Adrenal gland (tissue), 12 donors: Measurements from ENCODE around the gene ZNG1B. TPM values are rescaled to one million over a fixed set of nuclear protein-coding genes. Genes with fewer than 3 reads are reported as not detected.
"Not testable (repeated sequence)": the region's sequence is repeated elsewhere in the genome, so short reads cannot be mapped to it uniquely, and the experiment has no call there.

Experiments
- DNase-seq, 7 donors: peaks; one replicate each; pipeline ENCODE4 v3.0.0-alpha.2; 2019 to 2020
- H3K27ac ChIP-seq, 5 donors: fragments of 200-600 bp; sonication (generic) in 4 of 5; 1 replicate in 3 of 5; 2 replicates in 2 of 5; pipeline versions ENCODE4 v1.5.1 to v1.8.0; 2016 to 2020; ENCODE audit warnings: mild to moderate bottlenecking in 1 of 5
- H3K27me3 ChIP-seq: fragments of 200-600 bp; 2 replicates; pipeline ENCODE4 v1.8.0; 2021
- H3K36me3 ChIP-seq, 2 donors: fragments of 200-600 bp; replicated peaks in 1 of 2; 1 replicate in 1 of 2; 2 replicates in 1 of 2; pipeline versions ENCODE4 v1.5.1 to v1.8.0; 2018 to 2022
- H3K4me1 ChIP-seq, 2 donors: fragments of 200-600 bp; replicated peaks in 1 of 2; 1 replicate in 1 of 2; 2 replicates in 1 of 2; pipeline versions ENCODE4 v1.5.1 to v1.8.0; 2018 to 2021
- H3K4me3 ChIP-seq, 4 donors: fragments of 200-600 bp; sonication (generic) in 3 of 4; one replicate each; pipeline ENCODE4 v1.5.1; 2016 to 2018
- H3K9me3 ChIP-seq, 3 donors: fragments of 200-600 bp; sonication (generic) in 1 of 3; replicated peaks in 1 of 3; 1 replicate in 2 of 3; 2 replicates in 1 of 3; pipeline versions ENCODE4 v1.5.1 to v1.8.0; 2016 to 2021
- CTCF ChIP-seq, 6 experiments: fragments of 450-650 bp in 4 of 6; fragments of 200-600 bp in 2 of 6; sonication (generic) in 1 of 6; IDR thresholded peaks; 1 replicate in 5 of 6; 2 replicates in 1 of 6; pipeline versions ENCODE4 v1.5.1 to v1.8.0; 2016 to 2021; ENCODE audit warnings: antibody characterized with exemption in 6 of 6, mild to moderate bottlenecking in 2 of 6, moderate library complexity in 1 of 6
- POLR2A ChIP-seq, 2 donors: fragments of 450-650 bp; IDR thresholded peaks; one replicate each; pipeline ENCODE4 v1.6.1; 2017; ENCODE audit warnings: antibody characterized with exemption in 2 of 2, mild to moderate bottlenecking in 2 of 2, moderate library complexity in 1 of 2
- WGBS, 4 donors: extraction: QIAGEN DNeasy Blood & Tissue Kit in 2 of 4; methylation state at CpG; one replicate each; pipeline versions ENCODE4 v1.1.5 to v1.1.7; 2013 to 2017; 5-methylcytosine and 5-hydroxymethylcytosine counted together
- intact Hi-C, 2 donors: fragments of 100-400 bp; cut with DNase I; formaldehyde crosslinking; loops; one replicate each; pipeline versions ENCODE4 v1.14.1 to v1.15.0; 2022 to 2023
- polyA plus RNA-seq, 3 donors: library from polyadenylated mRNA; stranded (reverse); fragments of 200-250 nt in 2 of 3; fragments of 350-450 nt in 1 of 3; fragmentation: Illumina TruSeq in 1 of 3; extraction: RNeasy Lipid Tissue Mini Kit (QIAGEN cat#74804) in 1 of 3; gene quantifications; one replicate each; pipeline ENCODE4 v1.2.3, GENCODE V29; 2013 to 2014
- total RNA-seq, 9 donors: library from RNA; depleted of rRNA in 4 of 9; stranded (reverse); fragments of >200 nt in 4 of 9; fragments of 120-200 nt in 1 of 9; fragmentation: NEBNext Ultra II Directional in 1 of 9; extraction: Animal tissue kit (Norgen Biotek cat#: 25700) in 1 of 9; gene quantifications; one replicate each; pipeline versions ENCODE4 v1.1.0 to v1.2.4, GENCODE V29; 2013 to 2023
- donor health status: healthy with polysubstance abuse.
- donor health status: Bipolar disorder and iron deficiency.
- donor health status: DM: yes; HTN: yes; CAD: no.
- donor health status: DM: no; HTN: no; CAD: no.
- donor health status: DM: no; HTN: no; CAD: no.
- donor health status: DM: yes; HTN: yes; CAD: no.

The ZNG1B gene
- total and polyA plus RNA-seq, 12 donors = 12.4 to 85.1 (median 39.4) TPM

DNA sequence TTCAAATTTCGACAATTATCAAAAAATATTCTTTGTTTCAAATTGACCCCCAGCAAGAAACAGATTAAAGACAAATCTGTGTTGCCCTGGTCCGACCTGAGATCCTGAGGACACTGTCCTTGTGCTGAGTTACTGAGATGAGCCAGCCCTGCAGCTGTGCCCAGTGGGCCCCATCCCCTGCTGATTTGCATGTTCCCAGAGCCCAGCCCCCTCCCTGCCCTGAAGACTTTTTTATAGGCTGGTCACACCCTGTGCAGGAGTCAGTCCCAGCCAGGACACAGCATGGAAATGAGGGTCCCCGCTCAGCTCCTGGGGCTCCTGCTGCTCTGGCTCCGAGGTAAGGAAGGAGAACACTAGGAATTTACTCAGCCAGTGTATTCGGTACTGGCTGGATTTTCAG, 31.4 kb upstream of the ZNG1B start:
- 38 to 65% (median 57%) methylated on average over 2 to 5 of the region's 5 CpGs for WGBS, 4 donors
- DNase-seq = peak in 2 of 7 donors; percentile 10 to 22
- Histone ChIP-seq H3K36me3 (no peaks in the 10 kb centered on the region), H3K4me3 (no peak overlapping the region), H3K4me1 (no peaks in the 10 kb centered on the region), H3K9me3 (no peaks in the 10 kb centered on the region), H3K27me3 (no peaks in the 10 kb centered on the region), H3K27ac (no peak overlapping the region)
- intact Hi-C loops = no loop called here
- TF ChIP-seq POLR2A (IDR thresholded peaks at IDR 0.05) = no peak
- no peak for TF ChIP-seq CTCF (IDR thresholded peaks at IDR 0.05)

DNA sequence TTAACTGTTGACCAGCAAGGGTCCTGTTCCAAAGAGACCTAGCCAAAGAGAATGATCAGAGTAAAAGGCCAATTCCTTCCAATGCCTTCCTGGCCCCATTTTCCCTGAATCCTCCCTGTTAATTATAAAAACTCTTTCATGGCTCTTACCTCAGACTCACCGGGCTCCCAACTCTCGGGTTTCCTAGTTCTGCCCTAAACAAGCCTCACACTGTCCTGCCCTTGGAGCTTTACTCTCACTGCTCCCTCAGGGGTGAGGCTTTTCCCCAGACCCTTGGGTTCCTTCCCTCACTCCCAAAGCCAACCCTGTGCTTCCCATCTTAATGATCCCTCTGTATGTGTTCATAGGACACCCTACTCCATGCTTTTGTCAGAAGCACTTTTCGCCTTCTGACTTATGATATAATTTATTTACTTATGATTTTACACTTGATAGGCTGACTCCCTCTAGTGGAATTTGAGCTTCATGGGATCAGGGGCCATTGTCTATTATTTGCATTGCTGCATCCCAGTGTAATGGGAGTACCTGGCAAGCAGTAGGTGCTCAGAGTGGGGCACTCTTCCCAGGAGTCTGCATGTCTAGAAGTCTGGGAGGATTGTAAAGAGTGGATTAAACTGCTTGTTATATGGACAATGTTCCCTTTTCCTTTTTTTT, 29.9 kb upstream of the ZNG1B start:
- H3K27ac ChIP-seq = no peak overlapping the region
- H3K4me1 ChIP-seq = no peaks in the 10 kb centered on the region
- TF ChIP-seq CTCF (IDR thresholded peaks at IDR 0.05) (peak in 1 of 6 experiments; percentile 9), POLR2A (IDR thresholded peaks at IDR 0.05) (no peak)
- 68 to 77% (median 76%) methylated on average over 3 of the region's 3 CpGs for WGBS, 4 donors
- no peaks in the 10 kb centered on the region for H3K36me3 ChIP-seq
- no peaks in the 10 kb centered on the region for H3K9me3 ChIP-seq
- H3K27me3 ChIP-seq = no peaks in the 10 kb centered on the region
- intact Hi-C loops = no loop called here
- DNase-seq = no peak
- H3K4me3 ChIP-seq = no peak overlapping the region

GRCh38 chr2:113411725-113412352, 25.7 kb upstream of the ZNG1B start:
- H3K27ac ChIP-seq, DNase-seq, H3K4me1 ChIP-seq, H3K9me3 ChIP-seq, intact Hi-C loops, H3K27me3 ChIP-seq, H3K4me3 ChIP-seq, H3K36me3 ChIP-seq: not testable (repeated sequence)
- WGBS, 4 donors = 25 to 73% (median 46%) methylated on average over 1 of the region's 3 CpGs; no CpG with 5 or more reads in 1 of the 4 donors

GRCh38 chr2:113412774-113413173, 24.7 kb upstream of the ZNG1B start:
- H3K27me3 ChIP-seq, H3K27ac ChIP-seq, intact Hi-C loops, H3K4me1 ChIP-seq, DNase-seq, H3K36me3 ChIP-seq, H3K4me3 ChIP-seq, H3K9me3 ChIP-seq: not testable (repeated sequence)
- 63 to 75% (median 68%) methylated on average over 5 of the region's 5 CpGs for WGBS, 4 donors

GRCh38 chr2:113431773-113432172, 5.7 kb upstream of the ZNG1B start:
- intact Hi-C loops, H3K36me3 ChIP-seq, H3K9me3 ChIP-seq, H3K27me3 ChIP-seq, H3K27ac ChIP-seq, H3K4me3 ChIP-seq, H3K4me1 ChIP-seq, DNase-seq: not testable (repeated sequence)
- WGBS, 4 donors = 12 to 40% (median 38%) methylated on average over 1 of the region's 1 CpG; no CpG with 5 or more reads in 1 of the 4 donors

DNA sequence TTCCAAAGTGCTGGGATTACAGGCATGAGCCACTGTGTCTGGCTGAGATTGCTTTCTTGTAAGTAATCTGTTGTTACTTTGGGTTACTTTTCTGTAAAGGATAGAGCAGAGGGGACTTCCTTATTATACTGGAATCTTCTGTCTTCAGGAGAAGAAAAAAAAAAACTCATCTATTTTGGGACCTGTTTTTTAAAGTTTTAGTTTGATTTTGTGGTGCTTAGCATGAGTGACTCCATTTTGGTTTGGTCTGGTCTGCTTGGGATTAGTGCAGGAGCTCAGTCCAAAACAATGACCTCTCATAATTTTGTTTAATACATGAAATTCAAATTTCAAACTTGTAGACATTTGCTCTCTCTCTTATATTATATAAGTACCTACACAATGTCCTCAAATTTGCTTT, 4.0 kb upstream of the ZNG1B start:
- H3K4me1 ChIP-seq, H3K27ac ChIP-seq, DNase-seq, H3K4me3 ChIP-seq, intact Hi-C loops, H3K9me3 ChIP-seq, H3K36me3 ChIP-seq, H3K27me3 ChIP-seq: not testable (repeated sequence)

- H3K9me3 ChIP-seq, H3K27me3 ChIP-seq, intact Hi-C loops, H3K4me1 ChIP-seq, H3K4me3 ChIP-seq, H3K27ac ChIP-seq, DNase-seq, H3K36me3 ChIP-seq: not testable (repeated sequence)
Observed at GRCh38 chr2:113465770-113466169, 28.3 kb downstream of the ZNG1B start.

- H3K36me3 ChIP-seq, DNase-seq, H3K27ac ChIP-seq, H3K4me3 ChIP-seq, H3K9me3 ChIP-seq, H3K27me3 ChIP-seq, H3K4me1 ChIP-seq, intact Hi-C loops: not testable (repeated sequence)
- WGBS, 4 donors = 92 to 98% (median 95%) methylated on average over 17 to 18 of the region's 24 CpGs
Observed at GRCh38 chr2:113476688-113477368, 39.3 kb downstream of the ZNG1B start.

GRCh38 chr2:113496527-113496926, 59.0 kb downstream of the ZNG1B start:
- H3K27ac ChIP-seq, H3K4me1 ChIP-seq, H3K36me3 ChIP-seq, intact Hi-C loops, H3K4me3 ChIP-seq, DNase-seq, H3K27me3 ChIP-seq, H3K9me3 ChIP-seq: not testable (repeated sequence)
- 95 to 98% (median 95%) methylated on average over 13 of the region's 13 CpGs for WGBS, 4 donors
